ENCODE data around the gene FAM53A.

Gene FAM53A

DNA sequence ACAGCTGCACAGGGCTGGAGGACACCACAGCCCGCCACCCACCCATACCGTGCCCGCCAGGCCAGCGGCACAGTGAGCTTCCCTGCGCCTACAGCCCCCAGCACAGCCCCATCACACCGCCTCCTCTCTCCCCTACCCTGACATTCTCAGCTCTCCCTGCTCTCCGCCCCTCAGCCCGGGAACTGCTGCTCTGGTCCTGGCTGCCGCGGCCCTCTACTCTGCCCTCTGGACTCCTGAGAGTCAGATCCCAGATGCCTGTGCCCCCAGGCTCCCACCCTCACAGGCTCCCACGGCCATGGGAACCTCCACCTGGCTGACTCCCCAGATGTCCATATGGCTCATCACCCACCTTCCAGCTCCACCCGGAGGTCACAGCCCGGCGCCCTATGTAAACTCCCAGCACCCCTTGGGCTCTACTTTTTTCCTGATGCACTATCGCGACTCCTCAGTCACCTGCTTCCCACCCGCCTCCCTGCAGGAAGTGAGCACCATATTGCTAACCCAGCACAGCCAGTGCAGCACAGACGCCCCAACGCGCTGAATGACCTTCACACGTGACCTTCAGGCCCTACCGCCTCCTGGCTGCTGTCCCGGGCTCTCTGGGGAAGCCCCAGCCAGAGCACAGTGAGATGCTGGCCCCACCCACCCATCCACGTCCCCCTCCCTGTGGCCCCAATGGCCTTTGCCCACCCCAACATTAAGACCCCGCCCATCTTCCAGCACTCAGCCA is 23.0 kb downstream of the FAM53A start:
- no peak for DNase-seq (ENCODE audit: low read depth in 3 of 3, low spot score in 1 of 3)

DNA sequence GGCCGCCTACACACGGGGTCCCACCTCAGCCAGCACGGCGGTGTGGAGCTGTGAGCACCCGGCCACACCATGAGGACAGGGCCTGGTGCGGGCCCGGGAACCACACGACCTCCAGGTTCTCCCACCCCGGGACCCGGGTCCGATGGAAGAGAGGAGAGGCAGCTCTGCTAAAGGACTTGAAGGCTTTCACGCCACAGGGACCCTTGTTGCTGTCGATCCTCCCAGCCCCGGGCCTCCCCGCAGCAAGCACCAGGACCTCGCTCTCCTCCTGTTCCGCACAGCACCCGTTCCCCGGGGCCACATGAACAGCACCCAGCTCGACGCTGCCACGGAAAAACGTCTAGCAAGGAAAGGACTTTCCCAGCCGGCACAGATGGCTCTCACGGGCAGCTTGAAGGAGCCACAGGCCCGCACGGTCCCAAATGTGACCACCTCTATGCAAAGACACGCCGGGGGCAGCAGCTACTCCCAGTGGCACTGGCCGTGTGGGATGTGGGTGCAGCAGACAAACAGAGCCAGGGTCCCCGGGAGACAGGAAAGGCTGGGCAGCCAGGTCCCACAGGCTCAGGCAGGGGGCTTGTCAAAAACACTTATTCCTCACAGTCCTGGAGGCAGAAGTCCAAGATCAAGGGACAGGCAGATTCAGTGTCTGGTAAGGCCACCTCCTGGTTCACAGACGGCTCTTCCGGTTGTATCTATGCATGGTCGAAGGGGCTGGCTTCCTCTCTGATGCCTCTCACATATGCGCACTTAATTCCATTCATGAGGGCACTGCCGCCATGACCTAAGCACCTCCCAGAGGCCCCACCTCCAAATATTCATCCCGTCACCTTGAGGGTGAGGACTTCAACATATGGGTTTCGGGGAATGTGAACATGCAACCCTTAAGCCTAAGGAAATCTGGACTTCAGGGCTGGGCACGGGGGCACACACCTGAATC is 24.7 kb downstream of the FAM53A start:
- no peak for DNase-seq (ENCODE audit: low read depth in 3 of 3, low spot score in 1 of 3)

DNA sequence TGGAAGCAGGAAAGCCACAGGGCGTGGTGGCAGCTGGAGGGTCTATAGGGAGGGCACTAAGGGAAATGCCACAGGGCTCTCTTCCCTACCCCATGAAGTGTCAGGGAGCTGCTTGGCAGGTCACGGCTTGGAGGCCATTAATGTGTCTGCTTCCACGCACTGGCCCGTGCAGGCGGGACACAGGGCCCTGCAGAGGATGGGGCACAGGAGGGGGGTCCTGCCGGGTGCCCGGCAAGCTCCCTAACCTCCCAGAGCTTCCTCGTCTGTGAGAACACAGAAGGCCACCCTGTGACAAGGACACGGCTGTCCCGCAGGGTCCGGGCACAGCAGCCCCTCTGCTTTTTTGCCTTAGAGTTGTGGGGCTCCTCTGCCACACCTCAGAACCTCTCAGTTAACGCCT is 25.5 kb downstream of the FAM53A start:
- no peak for DNase-seq (ENCODE audit: low read depth in 3 of 3, low spot score in 1 of 3)

DNA sequence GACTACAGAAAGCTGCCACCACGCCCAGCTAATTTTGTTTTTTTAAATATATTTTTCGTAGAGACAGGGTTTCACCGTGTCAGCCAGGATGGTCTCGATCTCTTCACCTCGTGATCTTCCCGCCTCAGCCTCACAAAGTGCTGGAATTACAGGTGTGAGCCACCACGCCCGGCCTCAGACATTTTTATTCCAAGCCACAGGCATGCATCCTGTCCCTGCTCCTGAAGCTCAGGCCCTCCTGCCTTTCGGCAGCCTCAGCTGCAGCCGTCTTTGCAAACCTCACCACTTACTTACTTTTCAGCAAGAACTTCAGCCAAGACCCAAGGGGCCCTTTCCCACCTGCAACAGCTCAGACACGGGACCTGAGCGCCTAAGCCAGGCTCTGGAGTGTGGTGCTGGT is 26.0 kb downstream of the FAM53A start:
- no peak for DNase-seq (ENCODE audit: low read depth in 3 of 3, low spot score in 1 of 3)

DNA sequence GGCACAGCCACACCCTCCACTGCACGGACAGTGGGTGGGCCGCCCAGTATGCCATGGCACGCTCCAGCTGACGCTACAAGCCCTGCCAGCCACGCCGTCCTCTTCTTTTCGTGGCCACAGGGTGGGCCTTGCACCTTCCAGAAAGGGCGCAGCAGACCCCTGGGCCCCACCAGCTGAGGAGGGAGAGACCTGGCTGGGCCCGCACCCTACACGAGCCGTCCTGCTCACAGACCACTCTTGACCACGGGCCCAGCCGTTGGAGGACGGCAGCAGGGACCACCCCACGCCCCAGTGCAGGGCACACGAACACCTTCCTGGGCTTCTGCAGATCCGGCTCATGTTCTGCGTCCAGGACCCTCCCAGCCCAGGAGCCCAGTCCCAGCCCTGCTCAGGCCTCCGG is 27.1 kb downstream of the FAM53A start:
- no peak for DNase-seq (ENCODE audit: low read depth in 3 of 3, low spot score in 1 of 3)

DNA sequence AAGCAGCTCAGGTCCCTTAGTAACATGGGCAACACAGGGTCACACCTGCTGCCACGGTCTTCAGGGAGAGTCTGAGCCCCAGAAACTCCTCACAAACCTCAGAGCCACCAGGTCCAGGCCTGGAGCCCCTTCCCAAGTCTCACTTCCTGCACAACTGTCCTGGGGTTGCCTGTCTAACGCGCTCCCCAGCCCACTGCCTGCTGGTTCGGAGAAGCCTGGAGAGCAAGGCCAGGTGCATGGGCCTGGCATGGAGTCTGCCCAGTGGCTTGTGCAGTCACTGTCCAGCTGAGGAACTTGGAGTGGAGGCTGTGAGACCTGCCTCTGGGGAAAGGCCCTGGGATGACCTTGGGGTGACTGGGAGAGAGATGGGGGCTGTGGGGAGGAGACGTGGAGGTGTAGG is 28.0 kb downstream of the FAM53A start:
- no peak for DNase-seq (ENCODE audit: low read depth in 3 of 3, low spot score in 1 of 3)

DNA sequence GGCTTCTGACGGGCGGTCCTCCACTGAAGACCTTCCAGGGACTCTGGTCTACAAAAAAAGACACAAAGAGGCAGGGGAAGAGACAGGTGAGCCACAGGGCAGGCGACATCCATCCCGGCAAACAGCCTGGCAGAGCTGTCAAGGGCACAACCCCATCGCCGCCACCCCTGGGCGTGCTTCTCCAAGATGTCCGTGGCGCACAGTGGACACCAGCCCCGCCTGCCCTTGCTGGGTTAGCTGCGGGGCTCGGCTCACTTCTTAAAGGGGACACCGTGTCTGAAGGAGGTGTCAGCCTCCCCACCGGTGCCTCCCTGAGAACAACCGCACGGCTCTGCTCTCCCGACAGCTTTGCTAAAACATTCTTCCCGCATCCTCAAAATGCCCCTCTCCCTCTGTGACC is 28.4 kb downstream of the FAM53A start:
- DNase-seq (ENCODE audit: low read depth in 3 of 3, low spot score in 1 of 3), result no peak

DNA sequence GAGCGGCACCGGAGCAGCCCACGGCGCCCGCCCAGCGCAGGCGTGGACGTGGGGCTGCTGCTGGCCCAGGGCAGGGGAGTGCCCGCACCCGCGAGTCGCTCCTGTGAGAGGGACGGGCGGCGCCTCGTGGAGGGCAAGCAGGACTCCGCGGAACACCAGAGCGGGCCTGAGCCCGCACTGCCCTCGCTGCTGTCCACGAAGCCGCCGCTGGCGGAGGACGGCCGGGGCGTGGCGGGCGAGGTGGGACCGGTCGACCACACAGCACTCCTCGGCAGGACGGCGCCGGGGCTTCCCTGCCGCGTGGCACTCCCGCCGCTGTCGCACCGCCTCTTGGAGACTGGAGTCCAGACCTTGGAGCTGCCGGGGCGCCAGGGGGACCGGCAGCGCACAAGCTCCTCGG is 29.0 kb downstream of the FAM53A start:
- DNase-seq (ENCODE audit: low read depth in 3 of 3, low spot score in 1 of 3), result no peak

DNA sequence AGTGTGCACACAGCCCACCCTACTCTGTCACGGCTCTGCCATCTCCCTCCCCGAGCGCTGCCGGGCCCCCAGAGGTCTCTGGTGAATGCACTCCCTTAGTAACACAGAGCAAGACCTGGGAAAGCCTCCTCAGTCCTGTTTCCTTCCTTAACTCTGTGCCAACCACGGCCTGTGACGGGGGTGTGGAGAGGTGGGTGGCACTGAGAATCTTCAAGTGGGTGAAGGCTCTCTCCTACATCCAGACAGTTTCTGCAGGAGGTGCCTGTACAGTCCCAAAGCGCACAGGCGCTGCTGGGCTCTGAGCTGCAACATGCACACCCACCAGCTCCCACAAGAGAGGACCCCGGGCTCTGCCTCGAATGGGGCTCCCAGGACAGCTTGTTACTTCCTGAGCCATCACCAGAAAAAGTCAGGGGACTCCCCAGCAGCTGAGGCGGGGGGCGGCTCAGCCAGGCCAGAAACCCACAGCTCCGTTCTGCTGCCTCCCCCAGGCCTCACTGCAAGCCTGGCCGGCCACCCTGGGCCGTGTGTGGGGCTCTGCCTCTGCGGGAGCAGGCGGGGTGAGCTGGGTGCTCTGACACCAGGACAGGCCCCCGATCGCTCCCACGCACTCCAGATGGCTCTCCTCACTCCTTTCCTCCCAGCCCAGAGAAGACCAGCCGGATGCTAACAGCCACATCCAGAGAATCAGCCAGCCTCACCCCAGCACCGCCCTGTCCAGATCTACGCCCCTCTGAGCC is 29.7 kb downstream of the FAM53A start:
- no peak for DNase-seq (ENCODE audit: low read depth in 3 of 3, low spot score in 1 of 3)

DNA sequence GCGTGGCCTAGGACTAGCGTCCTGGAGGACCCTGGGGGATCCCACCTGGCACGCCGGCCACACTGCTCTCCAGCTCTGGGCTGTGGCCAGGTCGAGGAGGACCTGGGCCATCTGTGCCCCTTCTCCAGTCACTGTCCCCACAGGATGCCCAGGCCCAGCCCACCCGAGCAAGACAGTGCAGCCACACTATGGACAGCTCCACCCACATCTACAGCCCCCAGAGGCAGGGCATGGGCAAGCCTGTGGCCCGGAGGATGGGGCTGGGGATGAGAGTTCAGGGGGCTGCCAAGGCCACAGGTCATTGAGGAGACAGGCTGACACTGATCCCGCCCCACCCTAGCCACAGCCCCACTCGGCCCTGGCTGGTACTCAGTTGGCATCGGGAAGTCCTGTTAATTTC is 30.3 kb downstream of the FAM53A start:
- DNase-seq (ENCODE audit: low read depth in 3 of 3, low spot score in 1 of 3), result no peak

DNA sequence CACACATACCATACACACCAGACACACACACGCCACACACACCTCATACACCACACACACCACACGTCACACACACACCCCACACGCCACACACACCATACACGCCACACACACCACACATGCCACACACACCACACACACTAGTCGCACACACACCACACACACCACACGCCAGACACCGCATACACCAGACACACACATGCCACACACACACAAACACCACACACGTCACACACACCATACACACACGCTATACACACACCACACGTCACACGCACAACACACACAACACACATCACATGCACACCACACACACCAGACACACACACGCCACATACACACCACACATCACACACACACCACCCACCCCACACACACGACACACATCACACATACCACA is 32.0 kb downstream of the FAM53A start:
- DNase-seq (ENCODE audit: low read depth in 3 of 3, low spot score in 1 of 3), result no peak

DNA sequence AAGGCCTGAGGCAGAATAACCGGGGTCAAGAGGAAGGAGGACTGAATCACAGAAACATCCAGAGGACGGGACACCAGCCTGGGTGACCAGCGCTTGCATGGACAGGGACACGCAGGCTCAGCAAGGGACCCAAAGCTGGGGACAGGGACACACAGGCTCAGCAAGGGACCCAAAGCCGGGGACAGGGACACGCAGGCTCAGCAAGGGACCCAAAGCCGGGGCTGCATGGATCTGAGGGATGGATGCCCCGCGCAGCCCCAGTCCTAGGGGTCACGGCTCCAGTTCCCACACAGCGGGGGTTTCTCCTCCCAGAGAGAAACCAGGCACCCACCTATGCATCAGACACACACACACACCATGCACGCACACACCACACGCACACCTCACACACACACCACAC is 32.5 kb downstream of the FAM53A start:
- no peak for DNase-seq (ENCODE audit: low read depth in 3 of 3, low spot score in 1 of 3)

DNA sequence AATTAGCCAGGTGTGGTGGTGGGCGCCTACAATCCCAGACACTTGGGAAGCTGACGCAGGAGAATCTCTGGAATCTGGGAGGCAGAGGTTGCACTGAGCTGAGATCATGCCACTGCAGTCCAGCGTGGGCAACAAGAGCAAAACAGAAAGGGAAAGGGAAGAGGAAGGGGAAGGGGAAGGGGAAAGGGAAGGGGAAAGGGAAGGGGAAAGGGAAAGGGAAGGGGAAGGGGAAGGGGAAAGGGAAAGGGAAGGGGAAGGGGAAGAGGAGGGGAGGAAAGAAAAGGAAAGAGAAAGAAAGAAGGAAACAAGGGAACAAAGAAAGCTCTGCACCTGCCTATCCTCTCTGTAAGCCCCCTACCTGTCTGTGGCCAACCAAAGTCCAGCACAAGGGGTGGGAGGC is 35.2 kb downstream of the FAM53A start:
- DNase-seq (ENCODE audit: low read depth in 3 of 3, low spot score in 1 of 3), result no peak

DNA sequence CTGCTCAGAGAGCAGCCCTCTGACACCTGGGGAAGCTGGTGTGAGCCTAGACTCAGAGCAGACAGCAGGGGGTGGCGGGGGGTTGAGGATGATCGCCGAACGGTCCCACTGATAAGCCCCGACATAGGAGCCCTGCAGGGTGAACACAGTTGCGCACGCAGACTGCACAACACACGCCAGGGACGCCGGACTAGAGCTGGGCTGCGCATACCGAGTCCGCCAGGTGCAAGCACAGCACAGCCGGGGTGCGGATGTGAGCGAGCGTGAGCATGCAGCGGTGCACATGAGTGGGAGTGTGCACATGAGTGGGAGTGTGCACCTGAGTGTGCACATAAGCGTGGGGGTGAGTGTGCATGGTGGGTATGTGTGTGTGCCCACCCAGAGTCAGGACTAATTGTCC is 36.7 kb downstream of the FAM53A start:
- DNase-seq (ENCODE audit: low read depth in 3 of 3, low spot score in 1 of 3), result no peak

DNA sequence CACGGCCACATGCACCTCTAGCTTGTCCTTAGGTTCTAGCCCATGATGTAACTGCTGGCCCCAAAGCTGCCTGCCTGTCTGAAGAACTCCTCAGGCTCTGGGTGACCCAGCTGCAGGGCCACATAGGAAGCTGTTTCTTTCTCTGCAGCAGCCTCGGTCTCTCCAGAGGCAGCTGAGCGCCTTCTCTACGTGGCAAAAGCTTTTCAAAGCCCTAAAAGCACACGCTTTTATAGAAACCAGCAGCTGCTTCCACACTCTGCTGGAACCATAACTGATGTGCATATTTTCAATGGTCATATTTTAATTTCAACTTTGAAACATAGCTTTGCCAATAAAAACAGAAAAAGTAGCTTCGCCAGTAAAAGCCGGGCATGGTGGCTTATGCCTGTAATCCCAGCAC is 37.4 kb downstream of the FAM53A start:
- DNase-seq (ENCODE audit: low read depth in 3 of 3, low spot score in 1 of 3), result no peak

DNA sequence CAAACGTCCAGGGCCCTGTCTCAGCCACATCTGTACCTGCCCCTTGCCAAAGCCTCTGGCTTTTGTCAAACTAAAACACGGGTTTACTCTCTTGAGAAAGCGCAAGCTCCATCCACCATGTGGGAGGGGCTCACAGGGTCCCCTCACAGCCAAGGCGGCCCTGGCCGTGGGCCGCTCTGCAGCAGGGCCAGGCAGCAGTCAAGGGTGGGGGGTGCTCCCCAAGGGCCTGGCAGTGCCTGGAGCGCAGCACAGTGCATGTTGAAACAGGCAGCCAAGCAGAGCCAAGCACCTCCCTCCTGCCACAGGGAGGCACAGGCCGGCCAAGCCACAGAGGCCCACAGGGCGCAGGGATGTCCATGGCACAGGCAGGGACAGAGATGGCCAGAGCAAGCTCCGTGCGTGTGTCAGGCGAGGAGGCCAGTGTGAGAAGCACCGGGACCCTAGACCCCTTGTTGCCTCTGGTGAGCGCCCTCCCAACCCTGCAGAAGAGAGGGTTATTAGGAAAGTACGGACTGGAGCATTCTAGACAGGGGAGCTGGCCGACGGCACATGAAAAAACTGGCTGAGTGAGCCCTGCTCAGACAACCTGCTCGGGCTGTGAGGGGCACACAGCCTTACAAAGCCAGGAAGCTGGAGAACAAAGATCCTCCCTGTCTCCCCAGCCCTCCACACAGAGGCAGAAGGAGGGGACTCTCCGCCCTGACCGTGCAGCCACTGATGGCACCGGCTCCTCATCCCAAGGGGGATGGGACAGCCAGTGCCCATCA is 39.0 kb downstream of the FAM53A start:
- no peak for DNase-seq (ENCODE audit: low read depth in 3 of 3, low spot score in 1 of 3)

DNA sequence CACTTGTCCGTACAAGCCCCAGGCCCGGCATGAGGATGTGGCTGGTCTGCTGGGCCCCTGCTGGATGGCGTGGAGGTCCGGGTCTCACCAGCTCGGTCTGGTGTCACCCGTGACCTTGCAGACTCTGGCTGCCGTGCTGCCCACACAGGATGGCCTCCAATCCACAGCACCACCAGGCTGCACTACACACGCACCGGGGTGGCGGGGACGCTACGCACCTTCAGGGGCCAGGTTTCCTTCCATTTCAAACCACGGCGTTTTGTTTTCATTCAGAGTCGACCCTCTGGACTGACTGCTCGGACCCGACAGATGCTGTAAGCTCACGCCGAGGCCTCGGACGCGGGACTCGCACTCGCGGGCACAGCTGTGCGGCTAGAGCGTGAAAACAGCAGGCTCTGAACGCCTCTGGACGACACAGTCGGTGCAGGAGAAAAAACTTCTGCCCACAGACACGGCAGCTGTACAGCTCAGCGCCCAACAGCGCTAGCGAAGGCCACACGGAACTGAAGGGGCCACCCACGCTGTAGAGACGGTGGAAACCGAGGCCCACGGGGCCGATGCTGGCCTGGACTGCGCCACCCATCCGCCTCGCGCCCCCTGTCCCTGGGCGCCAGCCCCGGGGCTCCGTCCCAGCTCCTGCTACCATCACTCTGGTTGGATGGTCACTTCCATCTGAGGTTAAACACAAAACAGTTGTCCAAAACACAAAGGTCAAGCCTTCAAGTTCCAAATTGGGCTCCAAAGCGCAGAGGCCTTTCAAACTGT is 40.0 kb downstream of the FAM53A start:
- no peak for DNase-seq (ENCODE audit: low read depth in 3 of 3, low spot score in 1 of 3)

DNA sequence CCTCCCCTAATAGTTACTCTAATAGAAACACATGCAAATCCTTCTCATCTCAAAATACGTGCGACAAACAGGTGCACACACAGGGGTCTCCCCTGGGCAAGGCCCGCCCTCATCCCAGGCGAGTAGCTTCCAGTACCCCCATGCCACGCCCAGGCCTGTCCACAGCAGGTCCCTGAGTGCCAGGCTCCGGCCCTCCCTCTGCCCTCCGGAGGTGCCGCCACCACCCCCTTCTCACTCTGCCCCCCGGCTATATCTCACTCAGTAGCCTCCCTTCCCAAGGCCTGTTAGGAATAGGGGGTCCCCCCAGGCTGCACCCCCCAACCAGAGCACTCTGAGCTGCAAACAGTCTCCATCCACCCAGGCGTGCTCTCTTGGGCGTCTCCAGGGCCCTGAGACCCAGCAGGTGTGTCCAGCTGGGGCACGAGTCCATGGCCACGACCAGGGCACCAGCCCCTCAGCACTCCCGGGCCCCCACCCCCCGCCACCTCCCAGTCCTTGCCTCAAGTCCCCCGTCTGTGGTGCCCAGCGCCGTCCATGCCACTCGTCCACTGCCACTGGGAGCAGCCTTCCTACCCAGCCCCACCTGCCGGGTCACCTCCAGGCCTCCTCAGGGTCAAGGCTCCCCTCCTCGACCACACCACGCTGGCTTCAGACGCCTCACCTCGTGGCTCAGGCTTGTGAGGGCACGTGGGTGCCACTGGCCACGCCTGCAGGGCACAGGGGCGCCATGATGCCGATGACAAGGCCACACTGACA is 41.7 kb downstream of the FAM53A start:
- DNase-seq (ENCODE audit: low read depth in 3 of 3, low spot score in 1 of 3), result no peak

DNA sequence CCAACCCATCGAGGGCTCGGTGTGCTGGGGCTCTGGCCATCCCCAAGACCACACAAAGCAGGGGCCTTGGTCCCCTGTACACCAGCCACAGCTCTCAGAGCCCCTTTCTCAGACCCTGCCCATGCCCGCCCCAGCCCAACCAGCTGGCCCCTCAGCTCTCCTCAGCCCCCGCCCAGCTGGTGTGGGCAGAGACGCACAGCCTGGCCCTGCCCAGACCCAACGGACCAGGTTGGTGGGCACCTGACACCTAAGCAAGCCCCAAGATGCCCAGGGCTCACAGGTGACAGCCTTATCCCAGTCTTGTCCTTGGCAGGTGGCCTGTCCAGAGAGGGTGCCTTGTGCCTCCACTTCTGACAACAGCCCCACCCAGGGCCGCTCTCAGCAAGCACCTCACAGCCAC is 42.4 kb downstream of the FAM53A start:
- no peak for DNase-seq (ENCODE audit: low read depth in 3 of 3, low spot score in 1 of 3)
